Nephron (organoid): ENCODE results near the gene ATG14.

Experiments used
- H3K27ac Mint-ChIP-seq, 3 experiments: 2 replicates each; pipeline ENCODE4 v1.8.0; 2020; ENCODE audit warnings: mixed read lengths in 3 of 3, mild to moderate bottlenecking in 2 of 3, moderate library complexity in 1 of 3
- H3K27me3 Mint-ChIP-seq: 2 replicates; pipeline ENCODE4 v1.8.0; 2021; ENCODE audit warnings: low read depth, mild to moderate bottlenecking, moderate library complexity, mixed read lengths
- H3K36me3 Mint-ChIP-seq: 2 replicates; pipeline ENCODE4 v1.8.0; 2020; ENCODE audit warnings: low read depth, mixed read lengths
- H3K4me1 Mint-ChIP-seq: 2 replicates; pipeline ENCODE4 v1.8.0; 2020; ENCODE audit warnings: mixed read lengths
- H3K4me3 Mint-ChIP-seq, 3 experiments: 2 replicates each; pipeline ENCODE4 v1.8.0; 2020; ENCODE audit warnings: mild to moderate bottlenecking in 3 of 3, mixed read lengths in 3 of 3, moderate library complexity in 2 of 3
- H3K9me3 Mint-ChIP-seq: 2 replicates; pipeline ENCODE4 v1.8.0; 2020; ENCODE audit warnings: mixed read lengths
- CTCF ChIP-seq, 3 experiments: fragments of 200-600 bp; sonication (generic); IDR thresholded peaks; one replicate each; pipeline ENCODE4 v1.5.0; 2021; ENCODE audit warnings: antibody characterized with exemption in 3 of 3; ENCODE audit not compliant: unreplicated experiment in 3 of 3

ATG14 gene

GRCh38 chr14:55418411-55418810 lies 6.8 kb upstream of the ATG14 start:
- H3K4me3 Mint-ChIP-seq: no peak overlapping the region
- H3K27ac Mint-ChIP-seq: no peak overlapping the region
- H3K4me1 Mint-ChIP-seq: no peaks in the 10 kb centered on the region

GRCh38 chr14:55417955-55418354 lies 6.3 kb upstream of the ATG14 start:
- no peak overlapping the region for H3K4me3 Mint-ChIP-seq
- H3K27me3 Mint-ChIP-seq: peaks cover 5% of the 10 kb centered on the region
- H3K27ac Mint-ChIP-seq: no peak overlapping the region
- H3K9me3 Mint-ChIP-seq: no peaks in the 10 kb centered on the region
- no peak for TF ChIP-seq CTCF (IDR thresholded peaks at IDR 0.05; ENCODE audit: unreplicated experiment in 3 of 3)
- H3K36me3 Mint-ChIP-seq: no peaks in the 10 kb centered on the region
- peaks cover 2% of the 10 kb centered on the region for H3K4me1 Mint-ChIP-seq

More at GRCh38 chr14:55418411-55418810, 6.8 kb upstream of the ATG14 start:
- H3K9me3 Mint-ChIP-seq: no peaks in the 10 kb centered on the region
- H3K36me3 Mint-ChIP-seq: no peaks in the 10 kb centered on the region
- peaks cover 5% of the 10 kb centered on the region for H3K27me3 Mint-ChIP-seq
- TF ChIP-seq CTCF (IDR thresholded peaks at IDR 0.05; ENCODE audit: unreplicated experiment in 3 of 3): no peak

GRCh38 chr14:55416866-55417265 lies 5.2 kb upstream of the ATG14 start:
- Mint-ChIP-seq H3K4me3 (no peak overlapping the region), H3K4me1 (peaks cover 12% of the 10 kb centered on the region), H3K36me3 (no peaks in the 10 kb centered on the region), H3K27me3 (peaks cover 5% of the 10 kb centered on the region), H3K9me3 (no peaks in the 10 kb centered on the region), H3K27ac (no peak overlapping the region)
- TF ChIP-seq CTCF (IDR thresholded peaks at IDR 0.05; ENCODE audit: unreplicated experiment in 3 of 3): peak in 1 of 3 experiments; percentile 9

GRCh38 chr14:55414551-55414950 lies 2.9 kb upstream of the ATG14 start:
- Mint-ChIP-seq H3K4me3 (no peak overlapping the region), H3K27ac (no peak overlapping the region), H3K36me3 (no peaks in the 10 kb centered on the region), H3K27me3 (peaks cover 5% of the 10 kb centered on the region), H3K9me3 (no peaks in the 10 kb centered on the region), H3K4me1 (peaks cover 25% of the 10 kb centered on the region)
- TF ChIP-seq CTCF (IDR thresholded peaks at IDR 0.05; ENCODE audit: unreplicated experiment in 3 of 3): no peak

GRCh38 chr14:55412676-55413075 lies 1.0 kb upstream of the ATG14 start:
- Mint-ChIP-seq H3K4me3 (peak overlapping the region; percentile 91 to 96 (median 96)), H3K27me3 (peaks cover 5% of the 10 kb centered on the region), H3K4me1 (peaks cover 35% of the 10 kb centered on the region), H3K27ac (peak overlapping the region; percentile 90 to 93 (median 92)), H3K36me3 (no peaks in the 10 kb centered on the region), H3K9me3 (no peaks in the 10 kb centered on the region)
- no peak for TF ChIP-seq CTCF (IDR thresholded peaks at IDR 0.05; ENCODE audit: unreplicated experiment in 3 of 3)

GRCh38 chr14:55410876-55411275 lies 754 bp downstream of the ATG14 start:
- TF ChIP-seq CTCF (IDR thresholded peaks at IDR 0.05; ENCODE audit: unreplicated experiment in 3 of 3): no peak
- no peaks in the 10 kb centered on the region for H3K9me3 Mint-ChIP-seq
- peaks cover 35% of the 10 kb centered on the region for H3K4me1 Mint-ChIP-seq
- peak overlapping the region; percentile 47 to 92 (median 90) for H3K27ac Mint-ChIP-seq
- H3K36me3 Mint-ChIP-seq: no peaks in the 10 kb centered on the region
- peak overlapping the region; percentile 91 to 96 (median 96) for H3K4me3 Mint-ChIP-seq
- H3K27me3 Mint-ChIP-seq: peaks cover 5% of the 10 kb centered on the region
